Measurements from ENCODE around the gene OPALIN.
A peak's percentile ranks its signal among the peaks of the same experiment; 100 is the strongest.

Gene OPALIN

DNA sequence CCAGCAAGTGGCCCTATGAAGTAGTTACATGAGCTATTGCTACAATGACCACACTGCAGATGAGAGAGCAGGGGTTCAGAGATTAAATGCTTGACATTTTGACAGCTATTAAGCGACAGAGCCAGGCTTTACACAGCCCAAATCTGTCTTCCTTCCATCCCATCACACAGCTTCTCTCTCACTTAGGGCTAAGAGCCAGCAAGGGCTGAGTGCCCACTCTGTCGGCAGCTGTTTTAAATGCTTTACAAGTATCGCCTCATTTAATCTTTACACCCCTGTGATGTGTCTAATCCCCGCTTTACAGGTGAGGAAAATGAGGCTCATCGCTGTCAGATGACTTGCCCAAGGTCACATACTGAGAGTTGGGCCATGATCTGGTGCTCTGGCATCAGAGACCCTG lies 15.2 kb upstream of the OPALIN start:
- no peak for DNase-seq (ENCODE audit: low spot score)

DNA sequence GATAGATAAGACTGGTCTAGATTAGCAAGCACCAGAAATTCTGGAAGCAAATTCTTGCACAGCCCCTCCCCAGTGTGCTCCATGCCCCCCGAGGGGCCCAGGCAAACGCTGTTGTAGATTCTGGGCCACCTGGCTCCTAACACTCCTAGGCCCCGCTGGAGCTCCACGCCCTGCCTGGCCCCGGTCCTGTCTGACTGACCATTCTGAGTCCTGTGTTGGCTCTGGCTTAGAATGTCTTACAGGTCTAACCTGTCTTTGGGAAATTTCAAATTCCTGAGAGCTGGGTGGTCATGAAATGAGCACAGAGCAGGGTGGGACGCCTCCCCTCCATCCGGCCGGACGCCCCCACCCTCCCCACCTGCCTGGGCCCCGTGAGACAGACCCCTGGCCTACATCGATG lies 12.6 kb upstream of the OPALIN start:
- DNase-seq (ENCODE audit: low spot score), result no peak

DNA sequence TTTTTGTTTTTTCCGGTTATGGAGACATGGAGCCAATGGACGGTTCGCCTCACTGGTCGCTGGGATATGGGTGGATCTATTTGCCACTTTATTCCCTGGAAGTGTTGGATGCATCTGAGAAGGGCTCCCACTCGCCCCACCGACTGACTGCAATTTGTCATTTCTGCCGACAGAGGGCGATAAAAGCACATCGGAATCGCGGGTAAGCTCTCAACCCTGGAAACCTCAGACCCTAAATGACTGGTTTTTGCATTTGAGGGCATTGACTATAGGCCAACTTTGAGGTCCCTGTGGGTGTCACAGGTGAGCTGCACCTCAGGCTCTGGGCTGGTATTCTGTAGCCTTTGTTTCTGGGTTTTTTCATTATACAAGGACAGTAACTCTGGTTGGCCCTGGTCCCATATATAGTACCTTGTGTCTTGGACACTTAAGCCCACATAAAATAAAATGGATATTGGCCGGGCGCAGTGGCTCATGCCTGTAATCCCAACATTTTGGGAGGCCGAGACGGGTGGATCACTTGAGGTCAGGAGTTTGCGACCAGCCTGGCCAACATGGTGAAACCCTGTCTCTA lies 11.9 kb upstream of the OPALIN start:
- peak; percentile 79 for DNase-seq (ENCODE audit: low spot score)

DNA sequence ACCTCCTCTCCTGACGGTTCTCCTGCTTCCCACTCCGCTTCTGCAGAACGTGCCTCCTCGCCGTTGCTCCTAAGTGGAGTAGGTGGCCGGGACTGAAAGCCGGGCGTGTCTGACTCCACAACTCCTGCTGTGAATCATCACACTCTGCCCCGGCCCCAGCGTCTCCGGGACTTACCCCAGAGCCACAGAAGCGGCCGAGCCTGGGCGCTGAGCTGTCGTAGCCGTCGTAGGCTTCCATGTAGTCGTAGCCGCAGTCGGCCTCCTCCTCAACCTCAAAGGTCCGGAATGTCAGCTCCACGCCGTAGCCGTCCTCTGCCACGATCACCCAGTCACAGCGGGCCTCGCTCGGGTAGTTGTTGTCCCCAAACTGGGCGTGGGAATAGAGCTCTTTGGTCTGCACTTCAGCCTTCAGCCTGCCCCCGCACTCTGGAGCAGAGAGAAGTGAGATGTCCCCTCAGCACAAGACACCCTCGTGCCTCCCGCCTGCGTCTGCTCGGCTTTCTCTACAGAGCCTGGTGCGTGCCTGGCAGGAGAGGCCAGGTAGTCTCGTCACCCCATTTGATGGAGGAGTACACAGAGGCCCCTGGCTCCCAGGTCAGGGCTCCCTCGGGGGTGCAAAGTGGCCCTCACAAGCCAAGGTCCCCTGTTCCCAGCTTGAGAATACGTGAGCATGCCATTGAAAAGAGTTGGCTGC lies 11.2 kb upstream of the OPALIN start:
- DNase-seq (ENCODE audit: low spot score), result peak; percentile 34

DNA sequence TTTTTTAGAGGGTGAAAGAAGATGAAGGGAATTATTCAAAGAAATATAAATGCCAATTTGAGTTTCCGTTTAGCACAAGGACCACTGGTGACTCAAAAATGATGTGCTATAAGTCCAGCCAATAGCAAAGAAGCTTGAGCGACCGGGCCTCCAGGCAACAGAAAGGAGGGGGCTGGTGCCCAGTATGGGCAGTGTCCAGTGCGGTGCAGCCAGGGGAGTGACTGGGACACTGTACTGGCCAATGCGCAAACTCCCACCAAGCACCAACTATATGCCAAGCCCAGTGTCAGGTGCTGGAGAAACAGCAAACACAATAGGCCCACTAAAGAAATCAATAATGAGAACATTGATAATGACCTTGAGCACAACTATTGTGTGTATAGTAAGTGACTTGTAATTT lies 10.2 kb upstream of the OPALIN start:
- no peak for DNase-seq (ENCODE audit: low spot score)

DNA sequence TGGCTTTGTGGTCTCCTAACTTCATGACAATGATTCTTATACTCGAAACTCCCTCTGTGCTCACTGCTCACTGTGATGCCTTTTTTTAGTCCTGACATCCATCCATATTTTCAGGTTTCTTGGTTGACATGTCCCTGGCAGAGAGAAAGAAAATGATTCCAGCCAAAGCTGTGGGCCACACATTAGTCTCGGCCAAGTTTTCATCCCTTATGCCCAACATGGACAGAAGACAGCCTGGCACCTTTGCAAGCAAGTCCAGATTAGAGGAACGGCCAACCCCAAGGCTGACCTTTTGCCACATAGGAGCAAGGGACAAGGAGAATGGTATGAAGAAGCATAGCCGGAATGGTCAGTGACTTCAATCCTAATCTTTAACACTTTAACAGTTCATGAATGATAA lies 8.7 kb upstream of the OPALIN start:
- no peak for DNase-seq (ENCODE audit: low spot score)

DNA sequence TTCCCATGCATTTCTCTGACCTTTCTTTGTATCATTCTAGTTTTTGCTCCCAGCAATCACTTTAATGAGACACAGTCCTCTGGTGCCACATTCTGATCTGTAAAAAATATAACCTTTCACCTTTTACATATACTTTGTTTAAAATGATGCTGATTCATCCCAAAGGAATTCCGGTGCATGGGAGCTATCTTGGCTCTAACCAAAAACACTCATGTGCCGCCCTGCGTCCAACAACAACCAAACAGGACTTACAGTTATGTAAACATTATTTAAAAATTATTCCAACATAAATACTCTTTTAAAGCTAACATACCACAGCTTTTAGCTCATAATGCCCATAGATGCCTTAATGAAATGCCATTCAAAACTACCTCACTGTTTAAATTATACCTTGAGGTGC lies 7.7 kb upstream of the OPALIN start:
- DNase-seq (ENCODE audit: low spot score), result no peak

DNA sequence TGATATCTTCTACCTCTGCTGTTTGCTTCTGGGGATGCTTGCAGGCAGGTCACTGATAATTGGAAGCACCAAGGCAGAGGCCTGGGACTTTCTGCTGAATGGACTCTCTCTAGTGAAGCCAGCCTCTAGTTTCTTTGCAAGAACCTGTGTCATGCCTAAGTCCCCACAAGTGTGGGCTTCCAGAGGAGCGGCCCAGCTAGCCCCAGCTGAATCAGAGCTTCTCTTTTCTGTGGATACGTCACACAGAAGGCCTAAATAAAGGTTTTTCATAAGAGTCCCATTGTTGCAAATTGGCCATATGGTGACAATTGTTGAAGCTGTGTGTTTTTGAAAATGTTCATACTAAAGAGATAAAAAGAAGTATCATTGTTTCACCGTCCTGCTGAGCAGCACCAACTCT lies 6.8 kb upstream of the OPALIN start:
- DNase-seq (ENCODE audit: low spot score), result no peak

DNA sequence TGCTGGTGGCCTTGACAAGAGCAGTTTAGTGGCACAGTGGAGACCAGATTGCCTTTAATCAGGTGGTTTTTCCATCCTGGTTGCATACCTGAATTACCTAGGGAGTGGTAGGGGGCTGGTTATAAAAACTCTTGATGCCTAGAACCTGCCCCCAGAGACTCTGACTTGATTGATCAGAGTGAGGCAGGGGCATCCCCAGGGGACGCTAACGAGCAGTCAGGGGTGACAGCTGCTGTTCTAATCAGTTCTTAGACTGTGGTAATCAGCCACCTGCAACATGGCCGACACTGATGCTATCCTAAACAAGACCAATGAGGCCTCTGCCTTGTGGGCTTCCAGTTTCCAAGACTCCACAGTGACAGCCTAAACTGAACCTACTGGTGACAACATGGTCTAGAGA lies 2.0 kb upstream of the OPALIN start:
- DNase-seq (ENCODE audit: low spot score), result no peak

DNA sequence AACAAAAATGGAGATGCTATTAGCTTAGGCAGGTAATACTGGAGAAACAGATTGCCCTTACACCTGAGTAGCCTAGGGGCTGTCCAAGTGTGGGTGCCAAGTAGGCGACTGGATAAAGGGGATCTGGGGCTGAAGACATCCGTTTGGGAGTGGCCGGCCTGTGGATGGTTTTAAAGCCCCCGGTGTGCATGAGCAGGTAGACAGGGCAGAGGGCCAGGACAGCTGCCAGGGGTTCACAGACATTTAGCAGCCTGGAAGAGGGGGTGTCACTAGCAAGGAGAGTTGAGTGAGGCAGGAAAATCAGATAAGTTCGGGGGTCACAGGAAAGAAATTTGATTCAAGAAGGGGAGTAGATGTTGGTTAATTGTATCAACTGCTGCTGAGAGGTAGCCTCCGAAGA lies 1.5 kb upstream of the OPALIN start:
- DNase-seq (ENCODE audit: low spot score), result no peak

DNA sequence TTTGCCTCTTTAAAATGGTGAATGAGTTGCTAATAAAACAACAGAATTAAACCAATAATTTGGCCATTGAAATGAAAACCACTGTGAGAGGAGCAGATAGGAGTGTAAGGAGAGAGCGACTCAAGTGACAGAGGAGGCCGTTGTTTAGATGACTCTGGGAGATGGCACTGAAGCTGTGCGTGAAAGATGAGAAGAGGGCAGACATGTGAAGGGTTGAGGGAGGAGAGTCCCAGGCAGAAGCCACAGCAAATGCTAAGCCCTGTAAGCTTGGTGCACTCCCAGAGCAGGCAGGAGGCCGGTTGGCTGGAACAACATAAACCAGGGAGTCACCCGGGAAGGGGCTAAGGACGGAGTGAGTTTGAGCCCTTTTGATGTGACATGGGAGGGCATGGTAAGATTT lies 814 bp upstream of the OPALIN start:
- no peak for DNase-seq (ENCODE audit: low spot score)

DNA sequence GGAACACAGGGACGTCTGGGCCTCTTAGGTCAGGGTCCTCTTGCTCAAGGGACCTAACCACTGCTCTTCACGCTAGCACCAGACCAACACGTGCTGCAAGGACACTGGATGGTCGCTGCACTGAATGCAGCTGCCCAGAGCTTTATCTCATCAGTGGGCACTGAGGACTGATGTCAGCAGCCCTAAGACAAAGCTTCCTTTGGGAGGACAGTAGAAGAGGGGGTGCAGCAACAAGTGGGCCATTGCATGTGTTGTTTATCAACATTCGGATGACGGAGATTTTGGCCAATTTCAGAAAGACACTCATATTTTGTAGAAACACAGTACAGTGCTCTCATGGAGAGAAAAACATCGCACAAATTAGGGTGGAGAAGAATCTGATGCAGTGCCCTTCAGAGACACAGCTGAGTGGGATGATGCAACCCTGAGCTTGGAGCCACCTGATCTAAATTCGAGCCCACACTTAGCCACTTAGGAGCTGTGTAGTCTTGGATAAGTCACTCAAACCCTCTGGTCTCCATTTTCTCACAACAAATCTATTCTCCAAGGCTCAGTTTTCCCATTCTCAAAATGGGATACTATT lies 1.7 kb downstream of the OPALIN start:
- DNase-seq (ENCODE audit: low spot score), result no peak

DNA sequence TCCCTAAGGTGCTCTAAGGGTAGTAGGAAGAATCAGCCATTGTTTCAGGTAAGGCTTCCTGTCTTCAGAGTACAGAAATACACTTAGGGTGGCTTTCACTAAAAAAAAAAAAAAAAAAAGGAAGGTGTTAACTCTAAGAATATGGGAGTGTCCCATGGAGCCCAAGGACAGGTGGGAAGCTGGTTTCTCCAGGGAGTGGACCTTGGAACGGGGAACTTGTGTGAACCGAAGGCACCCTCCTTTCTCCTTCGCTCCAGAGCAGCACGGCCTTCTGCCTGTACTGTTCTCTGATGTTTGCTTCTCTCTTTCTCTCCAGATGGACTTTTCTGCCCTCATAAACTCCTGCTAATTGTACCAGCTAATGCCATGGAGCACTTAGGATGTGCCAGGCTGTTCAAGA lies 6.2 kb downstream of the OPALIN start:
- DNase-seq (ENCODE audit: low spot score), result no peak

DNA sequence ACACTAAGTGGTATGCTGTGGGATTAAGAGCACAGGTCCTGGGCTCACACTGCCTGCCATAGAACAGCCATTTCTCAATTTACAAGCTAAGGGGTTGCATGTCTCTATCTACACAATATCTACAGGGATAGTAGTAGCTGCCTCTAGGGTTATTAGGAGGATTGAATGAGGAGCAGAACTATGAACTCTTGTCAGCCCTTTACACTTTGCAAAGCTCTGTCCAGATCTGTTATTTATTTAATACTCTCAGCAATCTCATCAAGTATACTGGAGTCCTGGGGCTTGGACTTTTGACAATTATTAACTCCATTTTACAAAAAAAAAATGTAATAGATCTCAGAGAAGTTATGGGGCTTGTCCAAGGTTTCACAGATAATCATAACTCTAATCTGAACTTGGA lies 6.8 kb downstream of the OPALIN start:
- no peak for DNase-seq (ENCODE audit: low spot score)

DNA sequence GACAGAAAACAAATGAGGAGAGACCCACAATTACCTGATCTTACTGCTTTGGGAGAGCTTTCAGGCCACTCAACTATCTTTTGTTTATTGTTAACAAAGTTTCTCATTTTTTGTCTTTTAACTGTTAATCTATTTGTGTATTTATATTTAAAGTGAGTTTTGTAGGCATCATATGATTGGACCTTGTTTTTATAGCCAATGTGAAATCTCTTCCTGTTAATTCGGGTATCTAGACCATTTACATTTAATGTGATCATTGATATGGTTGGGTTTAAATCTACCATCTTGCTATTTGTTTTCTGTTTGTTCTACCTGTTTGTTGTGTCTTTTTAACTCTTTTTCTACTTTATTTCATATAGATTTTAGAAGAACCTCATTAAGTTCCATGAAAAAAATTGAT lies 12.5 kb downstream of the OPALIN start:
- DNase-seq (ENCODE audit: low spot score), result no peak

DNA sequence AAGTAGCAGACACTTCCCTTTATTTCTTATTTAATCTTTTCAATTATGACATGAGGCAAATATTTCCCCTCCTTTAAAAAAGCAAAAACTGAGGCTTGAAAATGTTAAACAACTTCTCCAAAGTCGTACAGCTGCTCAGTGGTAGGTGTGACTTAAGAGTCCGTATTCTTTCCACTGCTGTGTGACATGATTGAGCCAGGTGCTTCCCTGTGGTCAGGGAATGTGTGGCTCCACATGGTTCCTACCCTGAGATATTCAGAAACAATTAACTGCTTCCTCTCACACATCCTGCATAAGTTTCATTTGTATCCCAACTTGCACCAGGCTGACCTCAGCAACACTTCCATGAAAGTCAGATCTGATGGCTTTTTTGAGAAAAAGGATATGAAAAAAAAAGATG lies 13.6 kb downstream of the OPALIN start:
- no peak for DNase-seq (ENCODE audit: low spot score)

DNA sequence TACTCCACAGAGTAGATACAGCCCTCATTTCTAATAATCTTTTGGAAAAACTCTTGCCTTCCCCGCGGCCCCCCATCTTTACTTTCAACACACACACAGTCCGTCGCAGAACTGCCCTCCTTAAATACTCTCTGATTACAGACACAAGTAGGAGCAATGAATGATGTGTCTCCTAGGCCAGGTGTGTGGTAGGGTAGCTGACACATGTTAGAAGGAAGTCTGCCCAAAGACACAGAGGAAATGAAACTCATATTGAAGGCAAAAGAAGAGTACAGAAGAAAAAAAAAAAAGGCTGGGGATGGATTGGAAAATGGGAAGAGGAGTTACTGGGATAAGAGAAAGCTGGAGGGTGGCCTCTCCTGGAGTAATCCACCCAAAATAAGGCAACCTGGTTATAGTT lies 14.6 kb downstream of the OPALIN start:
- DNase-seq (ENCODE audit: low spot score), result no peak

DNA sequence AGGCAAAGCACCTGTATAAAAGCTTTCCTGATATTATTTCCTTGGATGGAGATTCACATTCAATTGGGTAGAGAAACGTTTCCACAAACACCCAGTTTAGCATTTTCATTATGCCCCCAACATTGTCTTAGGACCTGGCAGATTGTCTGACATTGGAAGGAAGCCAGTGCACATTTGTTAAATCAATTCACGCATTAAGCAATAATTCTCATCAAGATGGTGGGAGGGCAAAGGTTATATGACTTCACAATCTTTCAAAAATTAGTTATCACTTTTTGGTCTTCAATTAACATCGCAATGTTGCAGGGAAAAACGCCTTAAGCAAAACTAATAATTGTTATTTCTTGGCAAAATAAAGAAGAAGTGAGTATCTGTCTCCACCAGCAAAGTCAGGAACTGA lies 16.4 kb downstream of the OPALIN start:
- no peak for DNase-seq (ENCODE audit: low spot score)

DNA sequence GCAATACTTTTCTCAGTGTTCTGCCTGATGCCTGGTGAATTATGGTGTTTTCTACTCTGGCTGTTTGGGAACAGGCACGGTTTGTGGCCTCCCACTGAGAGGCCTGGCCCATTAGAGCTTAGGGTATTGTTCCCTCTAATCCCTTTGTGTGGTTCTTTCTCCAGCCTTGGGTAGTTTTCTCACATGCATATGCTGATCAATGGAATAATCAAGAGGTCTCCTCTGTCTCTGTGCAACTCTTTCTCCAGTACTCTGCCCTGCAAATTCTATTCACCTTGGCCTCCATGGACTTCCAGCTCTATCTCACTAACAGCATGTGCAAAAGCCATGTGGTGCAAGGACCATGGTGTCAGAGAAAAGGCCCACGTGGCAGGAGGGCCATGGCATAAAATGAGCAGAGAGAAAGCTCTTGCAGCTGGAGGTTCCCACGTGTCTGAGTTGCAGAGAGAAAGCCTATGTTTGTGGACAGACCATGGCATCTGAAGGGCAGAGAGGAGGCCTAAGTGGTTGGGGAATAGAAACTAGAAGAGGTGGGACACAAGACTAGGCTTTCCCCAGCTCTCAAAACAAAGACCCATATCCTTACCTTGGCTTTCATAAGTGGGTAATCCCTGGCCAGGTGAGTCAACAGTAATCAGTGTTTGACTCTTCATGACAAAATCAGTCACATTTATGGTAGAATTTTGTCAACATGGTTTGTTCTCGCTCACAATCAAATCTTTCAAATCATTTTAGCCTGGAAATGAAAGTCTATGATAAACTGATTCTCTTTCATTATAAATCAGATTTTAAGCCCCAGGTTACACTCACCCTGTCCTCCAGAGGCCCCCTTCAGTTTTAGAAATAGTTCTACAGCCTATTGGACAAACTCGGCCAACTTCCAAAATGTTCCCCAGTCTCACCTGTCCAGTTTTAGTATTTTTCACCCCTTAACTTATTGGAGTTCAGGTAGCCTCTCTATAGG lies 17.3 kb downstream of the OPALIN start:
- no peak for DNase-seq (ENCODE audit: low spot score)

DNA sequence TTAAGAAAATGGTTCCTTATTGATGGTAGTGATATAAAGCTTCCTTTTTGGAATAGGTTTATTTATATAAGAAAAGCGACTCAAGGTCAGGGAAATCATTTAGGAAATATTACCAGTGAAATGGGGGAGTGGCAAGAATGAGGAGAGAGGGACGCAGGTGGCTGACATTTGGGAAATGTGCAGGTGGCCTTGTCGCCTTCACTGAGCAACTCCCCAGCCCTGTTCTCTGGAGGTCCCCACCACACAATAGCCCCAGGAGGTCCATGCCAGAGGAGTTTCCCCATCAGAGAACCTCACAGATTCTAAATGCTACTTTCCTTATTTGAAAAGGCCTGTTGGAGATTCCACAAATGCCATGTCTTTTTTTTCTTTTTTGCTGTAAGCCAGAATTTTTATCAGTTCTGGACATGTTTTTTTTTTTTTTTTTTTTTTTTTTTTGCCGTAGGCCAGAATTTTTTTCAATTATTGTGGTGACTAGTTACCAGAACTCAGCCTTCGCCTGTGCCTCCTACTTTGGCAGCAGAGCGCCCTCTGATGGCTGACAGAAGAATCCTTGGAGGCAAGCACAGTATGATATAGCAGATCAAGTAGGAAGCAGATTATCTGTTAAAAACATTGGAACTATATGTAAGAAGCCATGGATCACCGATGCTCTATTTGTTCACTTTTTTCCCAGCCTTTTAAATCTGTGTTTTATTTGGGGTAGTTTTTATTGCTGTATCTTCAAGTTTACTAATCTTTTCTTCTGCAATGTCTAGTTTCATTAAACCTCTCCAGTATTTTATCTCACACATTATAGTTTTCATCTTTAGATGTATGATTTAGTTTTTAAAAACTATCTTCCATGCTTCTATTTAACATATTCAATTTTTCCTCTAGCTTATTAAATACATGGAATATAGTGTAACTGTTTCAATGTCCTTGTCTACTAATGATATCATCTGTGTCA lies 18.6 kb downstream of the OPALIN start:
- peak; percentile 37 for DNase-seq (ENCODE audit: low spot score)

DNA sequence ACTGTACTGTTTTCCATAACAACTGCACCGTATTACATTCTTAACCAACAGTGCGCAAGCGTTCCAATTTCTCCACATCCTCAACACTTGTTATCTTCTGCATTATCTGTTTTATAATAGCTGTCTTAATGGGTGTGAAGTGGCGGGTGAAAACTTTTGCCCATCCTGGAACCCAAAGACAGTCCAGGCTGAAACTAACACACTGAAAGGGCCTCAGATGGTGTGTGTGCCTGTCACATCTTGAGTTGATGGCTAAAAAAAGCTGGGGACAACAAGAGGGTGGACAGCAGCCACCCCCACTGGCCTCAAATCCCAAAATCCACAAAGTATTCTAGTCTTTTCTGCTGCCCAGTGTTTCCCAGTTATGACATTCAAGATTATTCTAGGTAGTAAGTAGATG lies 19.4 kb downstream of the OPALIN start:
- DNase-seq (ENCODE audit: low spot score), result no peak

Measured in HuH-7 (cell line).